Adrenal gland (tissue), 12 donors: Measurements from ENCODE around the gene HOXB2. TPM values are rescaled to one million over a fixed set of nuclear protein-coding genes. Genes with fewer than 3 reads are reported as not detected.
A peak's percentile ranks its signal among the peaks of the same experiment; 100 is the strongest.

Experiments used
- DNase-seq, 7 donors: peaks; one replicate each; pipeline ENCODE4 v3.0.0-alpha.2; 2019 to 2020
- H3K27ac ChIP-seq, 5 donors: fragments of 200-600 bp; sonication (generic) in 4 of 5; 1 replicate in 3 of 5; 2 replicates in 2 of 5; pipeline versions ENCODE4 v1.5.1 to v1.8.0; 2016 to 2020; ENCODE audit warnings: mild to moderate bottlenecking in 1 of 5
- H3K27me3 ChIP-seq: fragments of 200-600 bp; 2 replicates; pipeline ENCODE4 v1.8.0; 2021
- H3K36me3 ChIP-seq, 2 donors: fragments of 200-600 bp; replicated peaks in 1 of 2; 1 replicate in 1 of 2; 2 replicates in 1 of 2; pipeline versions ENCODE4 v1.5.1 to v1.8.0; 2018 to 2022
- H3K4me1 ChIP-seq, 2 donors: fragments of 200-600 bp; replicated peaks in 1 of 2; 1 replicate in 1 of 2; 2 replicates in 1 of 2; pipeline versions ENCODE4 v1.5.1 to v1.8.0; 2018 to 2021
- H3K4me3 ChIP-seq, 4 donors: fragments of 200-600 bp; sonication (generic) in 3 of 4; one replicate each; pipeline ENCODE4 v1.5.1; 2016 to 2018
- H3K9me3 ChIP-seq, 3 donors: fragments of 200-600 bp; sonication (generic) in 1 of 3; replicated peaks in 1 of 3; 1 replicate in 2 of 3; 2 replicates in 1 of 3; pipeline versions ENCODE4 v1.5.1 to v1.8.0; 2016 to 2021
- CTCF ChIP-seq, 6 experiments: fragments of 450-650 bp in 4 of 6; fragments of 200-600 bp in 2 of 6; sonication (generic) in 1 of 6; IDR thresholded peaks; 1 replicate in 5 of 6; 2 replicates in 1 of 6; pipeline versions ENCODE4 v1.5.1 to v1.8.0; 2016 to 2021; ENCODE audit warnings: antibody characterized with exemption in 6 of 6, mild to moderate bottlenecking in 2 of 6, moderate library complexity in 1 of 6
- POLR2A ChIP-seq, 2 donors: fragments of 450-650 bp; IDR thresholded peaks; one replicate each; pipeline ENCODE4 v1.6.1; 2017; ENCODE audit warnings: antibody characterized with exemption in 2 of 2, mild to moderate bottlenecking in 2 of 2, moderate library complexity in 1 of 2
- WGBS, 4 donors: extraction: QIAGEN DNeasy Blood & Tissue Kit in 2 of 4; methylation state at CpG; one replicate each; pipeline versions ENCODE4 v1.1.5 to v1.1.7; 2013 to 2017; 5-methylcytosine and 5-hydroxymethylcytosine counted together
- intact Hi-C, 2 donors: fragments of 100-400 bp; cut with DNase I; formaldehyde crosslinking; loops; one replicate each; pipeline versions ENCODE4 v1.14.1 to v1.15.0; 2022 to 2023
- polyA plus RNA-seq, 3 donors: library from polyadenylated mRNA; stranded (reverse); fragments of 200-250 nt in 2 of 3; fragments of 350-450 nt in 1 of 3; fragmentation: Illumina TruSeq in 1 of 3; extraction: RNeasy Lipid Tissue Mini Kit (QIAGEN cat#74804) in 1 of 3; gene quantifications; one replicate each; pipeline ENCODE4 v1.2.3, GENCODE V29; 2013 to 2014
- total RNA-seq, 9 donors: library from RNA; depleted of rRNA in 4 of 9; stranded (reverse); fragments of >200 nt in 4 of 9; fragments of 120-200 nt in 1 of 9; fragmentation: NEBNext Ultra II Directional in 1 of 9; extraction: Animal tissue kit (Norgen Biotek cat#: 25700) in 1 of 9; gene quantifications; one replicate each; pipeline versions ENCODE4 v1.1.0 to v1.2.4, GENCODE V29; 2013 to 2023
- donor health status: healthy with polysubstance abuse.
- donor health status: Bipolar disorder and iron deficiency.
- donor health status: DM: yes; HTN: yes; CAD: no.
- donor health status: DM: no; HTN: no; CAD: no.
- donor health status: DM: no; HTN: no; CAD: no.
- donor health status: DM: yes; HTN: yes; CAD: no.

Gene HOXB2
- total and polyA plus RNA-seq, 12 donors, result 6.3 to 73.6 (median 27.5) TPM

- no peaks in the 10 kb centered on the region for H3K9me3 ChIP-seq
- no peaks in the 10 kb centered on the region for H3K36me3 ChIP-seq
- no peak for DNase-seq
- WGBS, 4 donors, result 88 to 92% (median 91%) methylated on average over 6 of the region's 6 CpGs
- intact Hi-C loops, result no loop called here
- peak overlapping the region in 1 of 4 donors; percentile 52 for H3K4me3 ChIP-seq
- H3K4me1 ChIP-seq, result peaks cover 0 to 30% of the 10 kb centered on the region in 2 donors
- H3K27me3 ChIP-seq, result no peaks in the 10 kb centered on the region
- no peak for TF ChIP-seq POLR2A (IDR thresholded peaks at IDR 0.05)
- TF ChIP-seq CTCF (IDR thresholded peaks at IDR 0.05), result no peak
- peak overlapping the region in 1 of 5 donors; percentile 49 for H3K27ac ChIP-seq
These were observed 18.5 kb upstream of the HOXB2 start for GRCh38 chr17:48563385-48563838.

- Histone ChIP-seq H3K4me3 (no peak overlapping the region), H3K27ac (no peak overlapping the region), H3K9me3 (no peaks in the 10 kb centered on the region), H3K27me3 (no peaks in the 10 kb centered on the region), H3K4me1 (peaks cover 0 to 27% of the 10 kb centered on the region in 2 donors), H3K36me3 (no peaks in the 10 kb centered on the region)
- intact Hi-C loops, result no loop called here
- DNase-seq, result no peak
- 76 to 82% (median 79%) methylated on average over 5 of the region's 5 CpGs for WGBS, 4 donors
- TF ChIP-seq CTCF (IDR thresholded peaks at IDR 0.05) (no peak), POLR2A (IDR thresholded peaks at IDR 0.05) (no peak)
These were observed 18.0 kb upstream of the HOXB2 start for GRCh38 chr17:48562934-48563333.

DNA sequence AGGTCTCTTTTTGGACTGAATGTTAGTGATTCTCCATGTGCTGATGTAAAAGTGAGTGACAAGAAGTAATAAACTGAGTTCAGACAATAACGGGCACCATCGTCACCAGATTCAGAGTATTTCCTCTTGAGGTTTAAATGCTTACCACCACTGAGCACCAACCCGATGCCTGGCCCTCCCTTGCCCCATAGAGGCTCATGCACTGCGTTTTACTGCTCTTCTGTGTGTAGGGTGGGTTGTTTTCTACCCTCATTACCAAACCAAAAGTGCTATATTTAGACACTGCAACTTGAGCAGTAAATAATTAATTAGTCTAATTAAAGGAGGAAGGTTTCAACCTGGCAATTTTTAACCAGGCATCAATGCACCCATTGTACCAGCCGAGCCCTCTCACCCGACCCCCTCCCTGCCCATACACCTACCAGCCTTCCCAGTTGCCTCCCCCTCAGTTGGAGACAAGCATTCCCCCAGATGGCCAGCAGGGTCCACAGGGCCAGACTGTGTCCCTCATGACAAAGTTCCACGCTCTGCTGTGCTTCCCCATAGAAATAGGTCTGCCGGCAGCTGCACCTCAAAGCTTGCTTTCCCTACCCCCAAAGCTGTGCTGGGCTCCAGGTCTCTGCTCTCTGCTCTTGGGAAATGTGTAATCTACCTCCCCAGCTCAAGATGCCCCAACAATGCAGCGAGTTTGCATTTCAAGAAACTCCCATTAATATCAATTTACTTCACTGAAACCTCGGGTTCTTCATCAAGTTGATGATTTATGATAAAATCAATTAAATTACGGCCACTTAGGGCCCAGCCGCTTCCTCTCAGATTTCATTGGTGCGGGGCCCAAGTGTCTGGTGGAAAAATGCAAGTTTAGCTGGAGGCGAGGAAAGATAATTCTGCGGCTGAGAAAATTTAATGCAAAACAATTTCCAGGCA, 17.2 kb upstream of the HOXB2 start:
- H3K27me3 ChIP-seq, result no peaks in the 10 kb centered on the region
- H3K4me1 ChIP-seq, result peaks cover 0 to 25% of the 10 kb centered on the region in 2 donors
- TF ChIP-seq CTCF (IDR thresholded peaks at IDR 0.05), result peak in 1 of 6 experiments; percentile 22
- no peak for TF ChIP-seq POLR2A (IDR thresholded peaks at IDR 0.05)
- DNase-seq, result no peak
- no peaks in the 10 kb centered on the region for H3K36me3 ChIP-seq
- H3K9me3 ChIP-seq, result no peaks in the 10 kb centered on the region
- 75 to 85% (median 79%) methylated on average over 15 of the region's 15 CpGs for WGBS, 4 donors
- intact Hi-C loops, result no loop called here
- H3K27ac ChIP-seq, result no peak overlapping the region
- H3K4me3 ChIP-seq, result no peak overlapping the region

DNA sequence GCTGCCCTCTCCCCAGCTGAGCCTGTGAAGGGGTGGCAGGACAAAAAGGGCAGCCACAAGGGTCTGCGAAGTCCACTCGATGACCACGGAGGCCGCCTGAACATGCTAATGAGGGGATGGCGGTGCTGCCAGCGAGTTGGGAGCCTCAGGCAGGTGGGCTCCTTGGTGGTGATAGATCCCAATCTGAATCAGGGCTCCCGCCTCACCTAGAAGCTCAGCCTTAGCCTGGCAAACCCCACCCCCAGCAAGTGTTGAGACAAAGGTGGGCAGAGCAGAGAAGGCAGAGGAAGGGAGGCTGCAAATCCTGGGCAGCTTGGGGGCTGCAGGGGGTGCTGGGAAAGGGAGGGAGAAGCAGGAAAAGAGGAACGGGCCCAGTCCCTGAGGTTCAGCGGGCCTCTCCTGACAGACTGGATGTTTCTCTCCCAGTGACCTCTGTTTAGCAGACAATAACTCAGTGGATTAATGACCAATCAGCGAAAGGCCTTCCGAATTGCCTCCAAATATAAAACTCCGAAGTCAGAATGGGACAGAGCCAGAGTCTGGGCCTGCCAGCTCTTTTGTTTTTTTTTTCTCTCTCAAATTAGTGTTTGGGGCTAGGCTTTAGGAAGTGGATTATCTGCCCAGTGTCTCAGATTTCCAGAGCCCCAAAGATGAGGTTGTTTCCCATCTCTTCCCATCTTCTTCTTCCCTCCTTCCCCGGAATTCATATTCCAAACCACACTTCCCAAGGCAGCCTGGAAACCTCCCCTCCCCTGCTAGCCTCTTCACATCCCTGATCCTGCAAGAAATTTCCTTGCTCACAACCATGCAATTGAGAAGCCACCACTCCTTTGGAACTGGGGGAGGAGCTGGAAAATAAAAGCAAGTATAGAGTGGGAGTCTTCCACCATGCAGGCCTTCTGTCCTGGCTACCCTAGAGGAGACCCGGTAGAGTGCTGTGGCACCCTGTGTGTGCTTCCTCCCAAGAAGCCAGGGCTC, 15.2 kb upstream of the HOXB2 start:
- no peak overlapping the region for H3K4me3 ChIP-seq

More for the DNA sequence above, 15.2 kb upstream of the HOXB2 start:
- H3K27ac ChIP-seq, result peak overlapping the region in 2 of 5 donors; percentile 17 to 54
- H3K36me3 ChIP-seq, result no peaks in the 10 kb centered on the region
- WGBS, 4 donors, result 64 to 67% (median 66%) methylated on average over 9 to 14 of the region's 14 CpGs
- peak in 1 of 2 donors; percentile 31 for TF ChIP-seq POLR2A (IDR thresholded peaks at IDR 0.05)
- no peak for TF ChIP-seq CTCF (IDR thresholded peaks at IDR 0.05)
- no peaks in the 10 kb centered on the region for H3K9me3 ChIP-seq
- DNase-seq, result peak in 1 of 7 donors; percentile 37
- H3K4me1 ChIP-seq, result peaks cover 0 to 42% of the 10 kb centered on the region in 2 donors
- H3K27me3 ChIP-seq, result no peaks in the 10 kb centered on the region
- intact Hi-C loops, result no loop called here
